SK-N-SH treated with all-trans-retinoic acid at 6 μM for 48 hours (cell line): Measurements from ENCODE around the gene DCDC1.
A peak's percentile ranks its signal among the peaks of the same experiment; 100 is the strongest.

Experiments used
- ATAC-seq: fragments of 200-7000 bp; cut with Tn5 transposase; 3 replicates; pipeline ENCODE4 v1.9.1; 2020; ENCODE audit warnings: mild to moderate bottlenecking, moderate library complexity
- BACH2 ChIP-seq: fragments of 250-450 bp; sonication (Bioruptor Pico); IDR thresholded peaks from 2 replicates; pipeline ENCODE4 v1.9.0; 2021; ENCODE audit warnings: mild to moderate bottlenecking, borderline replicate concordance
- ESRRG ChIP-seq: fragments of 250-450 bp; sonication (Bioruptor Pico); IDR thresholded peaks from 2 replicates; pipeline ENCODE4 v1.6.1; 2021; ENCODE audit warnings: mild to moderate bottlenecking
- GLIS3 ChIP-seq: fragments of 250-450 bp; sonication (Bioruptor Pico); IDR thresholded peaks from 2 replicates; pipeline ENCODE4 v1.5.0; 2020; ENCODE audit warnings: mild to moderate bottlenecking, moderate library complexity
- ISL1 ChIP-seq: fragments of 250-450 bp; sonication (Bioruptor Pico); IDR thresholded peaks from 2 replicates; pipeline ENCODE4 v2.1.2; 2022; ENCODE audit warnings: mild to moderate bottlenecking, moderate library complexity
- OSR1 ChIP-seq: fragments of 250-450 bp; sonication (Bioruptor Pico); IDR thresholded peaks from 2 replicates; pipeline ENCODE4 v1.8.0; 2022; ENCODE audit warnings: moderate library complexity, mild to moderate bottlenecking, inconsistent platforms
- PPARA ChIP-seq: fragments of 250-450 bp; sonication (Bioruptor Pico); IDR thresholded peaks from 2 replicates; pipeline ENCODE4 v1.5.0; 2020; ENCODE audit warnings: mild to moderate bottlenecking, borderline replicate concordance
- RARB ChIP-seq: fragments of 250-450 bp; sonication (Bioruptor Pico); IDR thresholded peaks from 2 replicates; pipeline ENCODE4 v1.8.0; 2021; ENCODE audit warnings: mild to moderate bottlenecking, moderate library complexity
- SNAI2 ChIP-seq: fragments of 250-450 bp; sonication (Bioruptor Pico); IDR thresholded peaks from 2 replicates; pipeline ENCODE4 v1.5.0; 2020; ENCODE audit warnings: mild to moderate bottlenecking, moderate library complexity
- TOX ChIP-seq: fragments of 250-450 bp; sonication (Bioruptor Pico); IDR thresholded peaks from 2 replicates; pipeline ENCODE4 v1.8.0; 2021; ENCODE audit warnings: mild to moderate bottlenecking, moderate library complexity, borderline replicate concordance
- TSHZ2 ChIP-seq: fragments of 250-450 bp; sonication (Bioruptor Pico); IDR thresholded peaks from 2 replicates; pipeline ENCODE4 v1.5.0; 2020; ENCODE audit warnings: mild to moderate bottlenecking, moderate library complexity
- ZC3H10 ChIP-seq: fragments of 250-450 bp; sonication (Bioruptor Pico); IDR thresholded peaks from 2 replicates; pipeline ENCODE4 v1.5.1; 2021; ENCODE audit warnings: mild to moderate bottlenecking, moderate library complexity
- ZFP3 ChIP-seq: fragments of 250-450 bp; sonication (Bioruptor Pico); IDR thresholded peaks from 2 replicates; pipeline ENCODE4 v1.5.0; 2020; ENCODE audit warnings: mild to moderate bottlenecking, moderate library complexity
- ZFP30 ChIP-seq: fragments of 450-650 bp; formaldehyde crosslinking; IDR thresholded peaks from 2 replicates; pipeline ENCODE4 v1.5.0; 2022; ENCODE audit warnings: mild to moderate bottlenecking, moderate library complexity
- ZNF565 ChIP-seq: fragments of 450-650 bp; formaldehyde crosslinking; conservative IDR thresholded peaks from 2 replicates; pipeline ENCODE4 v1.5.0; 2020; ENCODE audit warnings: low read depth, mild to moderate bottlenecking, moderate library complexity
- ZNF70 ChIP-seq: fragments of 450-650 bp; formaldehyde crosslinking; IDR thresholded peaks from 2 replicates; pipeline ENCODE4 v1.5.0; 2020; ENCODE audit warnings: mild to moderate bottlenecking, moderate library complexity
- TF ChIP-seq, protein P1 (sequence below): fragments of 250-450 bp; sonication (Bioruptor Pico); IDR thresholded peaks from 2 replicates; pipeline ENCODE4 v1.5.1; 2020; ENCODE audit warnings: low read depth, mild to moderate bottlenecking, moderate library complexity
- TF ChIP-seq, protein P2 (sequence below): fragments of 250-450 bp; sonication (Bioruptor Pico); IDR thresholded peaks from 2 replicates; pipeline ENCODE4 v1.8.0; 2021; ENCODE audit warnings: low read depth, mild to moderate bottlenecking, moderate library complexity, borderline replicate concordance

The DCDC1 gene

GRCh38 chr11:30895046-30895445 lies 474.5 kb downstream of the DCDC1 start (continued):
- TF ChIP-seq GLIS3 (CRISPR knock-in tag) (no peak), TSHZ2 (CRISPR knock-in tag) (no peak), ESRRG (CRISPR knock-in tag) (no peak)

GRCh38 chr11:30893318-30893717 lies 476.2 kb downstream of the DCDC1 start:
- no peak for ATAC-seq

GRCh38 chr11:30889143-30889794 lies 480.3 kb downstream of the DCDC1 start:
- ATAC-seq: no peak
- TF ChIP-seq PPARA (CRISPR knock-in tag): no peak
- TF ChIP-seq ZFP30 (CRISPR knock-in tag): no peak
- TF ChIP-seq SNAI2 (CRISPR knock-in tag): no peak
- no peak for TF ChIP-seq ZFP3
- TF ChIP-seq ESRRG (CRISPR knock-in tag): no peak

More at GRCh38 chr11:30893318-30893717, 476.2 kb downstream of the DCDC1 start:
- TF ChIP-seq OSR1 (CRISPR knock-in tag): no peak

- TF ChIP-seq TSHZ2 (CRISPR knock-in tag): 0 out of 2 replicates have a peak, but pooled peaks have one; percentile 29
- TF ChIP-seq, protein P1, sequence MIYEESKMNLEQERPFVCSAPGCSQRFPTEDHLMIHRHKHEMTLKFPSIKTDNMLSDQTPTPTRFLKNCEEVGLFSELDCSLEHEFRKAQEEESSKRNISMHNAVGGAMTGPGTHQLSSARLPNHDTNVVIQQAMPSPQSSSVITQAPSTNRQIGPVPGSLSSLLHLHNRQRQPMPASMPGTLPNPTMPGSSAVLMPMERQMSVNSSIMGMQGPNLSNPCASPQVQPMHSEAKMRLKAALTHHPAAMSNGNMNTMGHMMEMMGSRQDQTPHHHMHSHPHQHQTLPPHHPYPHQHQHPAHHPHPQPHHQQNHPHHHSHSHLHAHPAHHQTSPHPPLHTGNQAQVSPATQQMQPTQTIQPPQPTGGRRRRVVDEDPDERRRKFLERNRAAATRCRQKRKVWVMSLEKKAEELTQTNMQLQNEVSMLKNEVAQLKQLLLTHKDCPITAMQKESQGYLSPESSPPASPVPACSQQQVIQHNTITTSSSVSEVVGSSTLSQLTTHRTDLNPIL (CRISPR knock-in tag): no peak
- TF ChIP-seq GLIS3 (CRISPR knock-in tag): no peak
- TF ChIP-seq, protein P2, sequence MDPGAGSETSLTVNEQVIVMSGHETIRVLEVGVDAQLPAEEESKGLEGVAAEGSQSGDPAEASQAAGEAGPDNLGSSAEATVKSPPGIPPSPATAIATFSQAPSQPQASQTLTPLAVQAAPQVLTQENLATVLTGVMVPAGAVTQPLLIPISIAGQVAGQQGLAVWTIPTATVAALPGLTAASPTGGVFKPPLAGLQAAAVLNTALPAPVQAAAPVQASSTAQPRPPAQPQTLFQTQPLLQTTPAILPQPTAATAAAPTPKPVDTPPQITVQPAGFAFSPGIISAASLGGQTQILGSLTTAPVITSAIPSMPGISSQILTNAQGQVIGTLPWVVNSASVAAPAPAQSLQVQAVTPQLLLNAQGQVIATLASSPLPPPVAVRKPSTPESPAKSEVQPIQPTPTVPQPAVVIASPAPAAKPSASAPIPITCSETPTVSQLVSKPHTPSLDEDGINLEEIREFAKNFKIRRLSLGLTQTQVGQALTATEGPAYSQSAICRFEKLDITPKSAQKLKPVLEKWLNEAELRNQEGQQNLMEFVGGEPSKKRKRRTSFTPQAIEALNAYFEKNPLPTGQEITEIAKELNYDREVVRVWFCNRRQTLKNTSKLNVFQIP (CRISPR knock-in tag): no peak
- no peak for TF ChIP-seq BACH2 (CRISPR knock-in tag)
- ATAC-seq: no peak
Observed at GRCh38 chr11:30879322-30880005, 490.1 kb downstream of the DCDC1 start.

- TF ChIP-seq ZNF565 (CRISPR knock-in tag) (no peak), ISL1 (no peak), GLIS3 (CRISPR knock-in tag) (no peak), ZC3H10 (no peak), RARB (CRISPR knock-in tag) (no peak), OSR1 (CRISPR knock-in tag) (no peak), ESRRG (CRISPR knock-in tag) (no peak), ZNF70 (CRISPR knock-in tag) (no peak), TOX (no peak)
- TF ChIP-seq, protein P2 (CRISPR knock-in tag): no peak
- TF ChIP-seq, protein P1 (CRISPR knock-in tag): no peak
- no peak for ATAC-seq
Observed at GRCh38 chr11:30878400-30878799, 491.1 kb downstream of the DCDC1 start.
